Left renal pelvis (tissue), 4 donors: ENCODE results near the gene ATP1B2. TPM values are rescaled to one million over a fixed set of nuclear protein-coding genes. Genes with fewer than 3 reads are reported as not detected.

Experiments used
- DNase-seq, 4 donors: peaks; one replicate each; pipeline ENCODE4 v3.0.0-alpha.2; 2013; ENCODE audit warnings: low read depth in 4 of 4, low spot score in 3 of 4
- polyA plus RNA-seq, 4 donors: library from polyadenylated mRNA; unstranded; fragments of 120-200 nt; gene quantifications; one replicate each; pipeline ENCODE4 v1.2.1, GENCODE V29; 2013; ENCODE audit not compliant: insufficient read length in 4 of 4

The ATP1B2 gene
- polyA plus RNA-seq, 4 donors: 18.3 to 27.3 (median 20.5) TPM

DNA sequence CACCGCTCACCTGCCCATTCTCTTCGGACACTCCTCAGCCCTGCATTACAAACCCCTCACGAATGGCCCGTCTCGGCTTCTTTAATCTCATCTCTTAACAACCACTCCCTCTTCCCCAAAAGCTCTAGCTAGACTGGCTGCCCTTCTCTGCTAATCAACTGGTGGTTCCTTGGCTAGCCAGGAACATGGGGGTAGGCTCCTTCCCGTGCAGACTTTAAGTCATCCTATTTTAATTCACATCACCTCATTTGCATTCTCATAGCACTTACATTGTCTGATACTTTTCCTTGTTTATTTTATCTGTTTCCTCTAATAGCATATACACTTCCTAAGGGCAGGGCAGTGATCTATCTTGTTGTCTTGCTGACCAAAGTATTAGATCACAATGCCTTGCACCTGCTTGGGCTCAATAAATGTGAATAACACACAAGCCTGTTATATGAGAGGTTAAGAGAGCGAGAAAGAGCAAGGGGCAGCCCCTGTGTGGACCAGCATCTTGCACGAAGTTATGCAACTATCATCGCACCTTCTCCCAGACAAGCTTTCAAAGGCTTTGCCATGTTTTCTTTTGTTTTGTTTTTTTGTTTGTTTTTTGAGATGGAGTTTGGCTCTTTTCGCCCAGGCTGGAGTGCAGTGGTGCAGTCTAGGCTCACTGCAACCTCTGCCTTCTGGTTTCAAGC is 26.8 kb downstream of the ATP1B2 start:
- DNase-seq: no peak

DNA sequence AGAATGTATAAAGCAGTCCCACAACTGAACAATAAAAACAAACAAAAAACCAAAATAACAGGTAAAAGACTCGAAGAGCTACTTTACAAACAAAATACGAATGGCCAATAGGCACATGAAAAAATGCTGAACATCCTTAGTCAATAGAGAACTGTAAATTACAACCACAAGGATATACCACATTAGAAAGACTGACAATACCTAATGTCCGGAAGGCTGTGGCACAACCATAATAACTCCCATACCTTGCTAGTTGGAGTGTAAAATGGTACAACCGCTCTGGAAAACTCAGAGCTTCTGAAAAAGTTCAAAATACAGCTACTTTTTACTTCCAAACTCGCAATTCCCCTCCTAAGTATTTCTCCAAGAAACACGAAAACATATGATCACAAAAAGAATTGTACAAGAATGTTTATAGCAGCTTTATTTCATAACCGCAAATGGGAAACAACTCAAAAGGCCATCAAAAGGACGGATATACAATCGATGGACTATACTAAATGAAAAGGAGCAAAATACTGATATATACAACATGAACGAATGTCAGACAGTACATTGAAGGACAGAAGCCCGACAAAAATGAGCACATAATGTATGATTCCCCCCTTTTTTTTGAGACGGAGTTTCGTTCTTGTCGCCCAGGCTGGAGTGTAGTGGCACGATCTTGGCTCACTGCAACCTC is 34.3 kb downstream of the ATP1B2 start:
- no peak for DNase-seq

DNA sequence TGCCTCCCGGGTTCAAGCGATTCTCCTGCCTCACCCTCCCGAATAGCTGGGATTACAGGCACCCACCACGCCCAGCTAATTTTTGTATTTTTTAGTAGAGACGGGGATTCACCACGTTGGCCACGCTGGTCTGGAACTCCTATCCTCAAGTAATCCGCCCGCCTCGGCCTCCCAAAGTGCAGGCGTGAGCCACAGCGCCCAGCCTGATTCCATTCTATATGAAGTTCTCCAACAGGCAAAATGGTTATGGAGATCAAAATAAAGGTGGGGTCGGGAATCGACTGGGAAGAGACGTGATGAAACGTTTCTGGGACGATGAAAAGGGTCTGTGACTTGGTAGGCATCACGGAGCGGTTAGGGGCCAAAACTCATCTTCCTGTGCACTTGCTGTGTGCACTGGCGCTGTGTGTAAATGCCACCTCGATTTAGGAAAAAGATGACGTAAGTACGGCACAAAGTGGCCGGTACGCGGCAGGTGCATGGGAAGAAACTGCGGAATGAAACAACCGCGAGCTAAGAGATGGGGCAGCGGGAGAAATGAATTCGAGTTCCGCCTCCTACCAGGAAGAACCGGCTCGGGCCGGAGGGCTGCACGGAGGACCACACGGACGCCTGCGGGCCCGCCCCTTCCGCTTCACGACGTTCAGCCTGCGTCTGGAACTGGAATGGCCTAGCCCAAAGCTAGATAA is 35.0 kb downstream of the ATP1B2 start:
- peak; percentile 90 to 93 (median 92) for DNase-seq

DNA sequence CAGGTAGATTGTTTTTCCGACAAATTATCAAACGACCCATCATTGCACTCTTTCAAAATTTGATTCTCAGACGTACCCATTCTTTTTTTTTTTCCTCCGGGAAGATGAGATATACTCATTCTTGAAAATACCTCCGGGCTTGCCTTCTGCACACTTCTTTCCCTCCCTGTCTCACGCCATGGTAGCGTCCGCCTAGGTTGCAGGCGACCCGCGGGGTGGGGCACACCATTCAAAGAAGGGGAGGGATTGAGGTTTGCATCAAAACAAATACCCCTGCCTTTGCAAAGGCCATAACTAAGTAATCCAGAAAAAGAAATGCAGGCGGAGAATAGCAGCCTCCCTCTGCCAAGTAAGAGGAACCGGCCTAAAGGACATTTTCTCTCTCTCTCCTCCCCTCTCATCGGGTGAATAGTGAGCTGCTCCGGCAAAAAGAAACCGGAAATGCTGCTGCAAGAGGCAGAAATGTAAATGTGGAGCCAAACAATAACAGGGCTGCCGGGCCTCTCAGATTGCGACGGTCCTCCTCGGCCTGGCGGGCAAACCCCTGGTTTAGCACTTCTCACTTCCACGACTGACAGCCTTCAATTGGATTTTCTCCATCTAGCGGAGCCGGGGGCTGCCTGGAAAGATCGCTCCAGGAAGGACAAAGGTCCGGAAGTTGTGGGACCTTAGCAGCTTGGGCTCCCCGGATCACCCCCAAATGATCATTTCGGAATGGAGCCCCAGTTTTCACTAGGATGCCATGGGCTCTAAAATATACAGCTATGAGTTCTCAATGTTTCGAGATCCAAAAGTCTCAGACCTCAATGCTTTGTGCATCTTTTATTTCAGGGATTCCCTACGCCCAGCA is 35.7 kb downstream of the ATP1B2 start:
- peak; percentile 81 to 94 (median 86) for DNase-seq

DNA sequence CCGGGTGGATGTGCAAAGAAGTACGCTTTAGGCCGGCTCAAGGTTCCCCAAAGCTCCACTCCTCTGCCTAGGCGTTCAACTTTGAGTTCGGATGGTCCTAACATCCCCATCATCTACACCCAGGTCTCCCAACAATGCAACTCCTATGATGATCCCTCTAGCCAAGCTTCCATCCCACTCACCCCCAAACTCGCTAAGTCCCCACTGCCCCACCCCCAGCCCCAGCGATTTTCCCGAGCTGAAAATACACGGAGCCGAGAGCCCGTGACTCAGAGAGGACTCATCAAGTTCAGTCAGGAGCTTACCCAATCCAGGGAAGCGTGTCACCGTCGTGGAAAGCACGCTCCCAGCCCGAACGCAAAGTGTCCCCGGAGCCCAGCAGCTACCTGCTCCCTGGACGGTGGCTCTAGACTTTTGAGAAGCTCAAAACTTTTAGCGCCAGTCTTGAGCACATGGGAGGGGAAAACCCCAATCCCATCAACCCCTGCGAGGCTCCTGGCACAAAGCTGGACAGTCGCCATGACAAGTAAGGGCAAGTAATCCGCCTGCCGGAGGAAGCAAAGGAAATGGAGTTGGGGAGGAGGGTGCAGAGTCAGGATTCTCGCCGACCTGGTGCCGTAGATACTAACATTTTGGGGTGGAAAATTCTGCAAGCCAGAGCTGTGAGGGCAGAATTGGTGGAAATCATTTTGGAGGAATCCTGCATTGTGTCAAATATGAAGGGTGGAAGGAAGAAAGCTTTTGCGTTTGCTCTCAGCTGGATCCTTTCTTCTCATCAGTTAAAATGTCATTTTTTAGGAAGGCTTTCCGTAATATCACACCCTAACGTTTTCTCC is 36.6 kb downstream of the ATP1B2 start, which contains the start of gene TP53:
TSS of gene TP53 (minus strand) at position 419 of the 836 bp plus-strand sequence. CDS start 10,896 bp downstream, outside the sequence.
- peak; percentile 82 to 86 (median 83) for DNase-seq

DNA sequence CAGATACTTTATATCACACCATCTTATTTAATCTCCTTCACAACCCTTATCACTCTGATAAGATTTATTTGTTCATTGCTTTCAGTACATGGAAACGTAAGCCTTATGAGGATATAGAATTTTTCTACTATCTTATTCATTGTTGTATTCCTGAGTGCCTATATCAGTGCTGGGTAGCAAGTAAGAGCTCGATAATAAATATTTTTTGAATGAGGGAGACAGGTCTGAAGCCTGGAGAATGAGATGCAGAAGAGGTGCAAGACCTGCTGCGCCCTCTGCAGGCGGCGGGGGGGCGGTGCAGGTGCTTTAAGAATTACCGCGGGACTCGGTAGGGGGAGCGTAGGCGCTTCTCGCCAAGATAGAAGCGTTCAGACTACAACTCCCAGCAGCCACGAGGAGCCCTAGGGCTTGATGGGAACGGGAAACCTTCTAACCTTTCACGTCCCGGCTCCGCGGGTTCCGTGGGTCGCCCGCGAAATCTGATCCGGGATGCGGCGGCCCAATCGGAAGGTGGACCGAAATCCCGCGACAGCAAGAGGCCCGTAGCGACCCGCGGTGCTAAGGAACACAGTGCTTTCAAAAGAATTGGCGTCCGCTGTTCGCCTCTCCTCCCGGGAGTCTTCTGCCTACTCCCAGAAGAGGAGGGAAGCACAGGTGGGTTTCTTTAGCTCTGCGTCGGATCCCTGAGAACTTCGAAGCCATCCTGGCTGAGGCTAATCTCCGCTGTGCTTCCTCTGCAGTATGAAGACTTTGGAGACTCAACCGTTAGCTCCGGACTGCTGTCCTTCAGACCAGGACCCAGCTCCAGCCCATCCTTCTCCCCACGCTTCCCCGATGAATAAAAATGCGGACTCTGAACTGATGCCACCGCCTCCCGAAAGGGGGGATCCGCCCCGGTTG is 37.4 kb downstream of the ATP1B2 start, which contains the start of gene WRAP53:
TSS of gene WRAP53 (plus strand) at position 570 of the 900 bp plus-strand sequence. CDS start at position 742, 172 bp downstream.
- DNase-seq: peak; percentile 94 to 98 (median 97)

DNA sequence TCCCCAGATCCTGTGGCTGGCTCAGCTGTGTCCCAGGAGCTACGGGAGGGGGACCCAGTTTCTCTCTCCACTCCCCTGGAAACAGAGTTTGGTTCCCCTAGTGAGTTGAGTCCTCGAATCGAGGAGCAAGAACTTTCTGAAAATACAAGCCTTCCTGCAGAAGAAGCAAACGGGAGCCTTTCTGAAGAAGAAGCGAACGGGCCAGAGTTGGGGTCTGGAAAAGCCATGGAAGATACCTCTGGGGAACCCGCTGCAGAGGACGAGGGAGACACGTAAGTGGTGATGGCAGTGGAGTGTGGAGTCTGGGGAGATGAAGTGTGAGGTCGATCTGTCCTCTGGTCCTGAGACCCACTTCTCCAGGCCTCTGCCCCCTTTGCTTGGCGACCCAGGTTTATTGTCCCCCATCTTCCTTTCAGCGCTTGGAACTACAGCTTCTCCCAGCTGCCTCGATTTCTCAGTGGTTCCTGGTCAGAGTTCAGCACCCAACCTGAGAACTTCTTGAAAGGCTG is 38.1 kb downstream of the ATP1B2 start:
- no peak for DNase-seq

DNA sequence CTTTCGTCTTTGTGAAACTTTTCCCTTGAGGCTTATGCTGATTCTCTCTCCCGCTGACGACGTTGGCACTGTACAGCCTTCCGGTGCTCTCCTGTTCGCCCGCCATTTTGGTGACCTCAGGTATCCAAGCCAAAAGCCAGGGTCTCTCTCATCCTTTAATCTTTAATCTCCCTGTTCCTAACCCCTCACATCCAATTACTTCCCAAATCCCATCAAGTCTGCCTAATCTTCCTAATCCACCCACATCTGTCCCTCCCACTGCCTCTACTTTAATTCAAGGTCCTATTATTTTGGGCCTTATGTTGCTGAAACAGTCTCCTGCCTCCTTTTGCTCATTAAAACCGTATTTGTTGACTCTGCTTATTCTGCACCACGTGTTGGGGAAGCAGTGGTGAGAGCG is 44.9 kb downstream of the ATP1B2 start:
- DNase-seq: no peak

DNA sequence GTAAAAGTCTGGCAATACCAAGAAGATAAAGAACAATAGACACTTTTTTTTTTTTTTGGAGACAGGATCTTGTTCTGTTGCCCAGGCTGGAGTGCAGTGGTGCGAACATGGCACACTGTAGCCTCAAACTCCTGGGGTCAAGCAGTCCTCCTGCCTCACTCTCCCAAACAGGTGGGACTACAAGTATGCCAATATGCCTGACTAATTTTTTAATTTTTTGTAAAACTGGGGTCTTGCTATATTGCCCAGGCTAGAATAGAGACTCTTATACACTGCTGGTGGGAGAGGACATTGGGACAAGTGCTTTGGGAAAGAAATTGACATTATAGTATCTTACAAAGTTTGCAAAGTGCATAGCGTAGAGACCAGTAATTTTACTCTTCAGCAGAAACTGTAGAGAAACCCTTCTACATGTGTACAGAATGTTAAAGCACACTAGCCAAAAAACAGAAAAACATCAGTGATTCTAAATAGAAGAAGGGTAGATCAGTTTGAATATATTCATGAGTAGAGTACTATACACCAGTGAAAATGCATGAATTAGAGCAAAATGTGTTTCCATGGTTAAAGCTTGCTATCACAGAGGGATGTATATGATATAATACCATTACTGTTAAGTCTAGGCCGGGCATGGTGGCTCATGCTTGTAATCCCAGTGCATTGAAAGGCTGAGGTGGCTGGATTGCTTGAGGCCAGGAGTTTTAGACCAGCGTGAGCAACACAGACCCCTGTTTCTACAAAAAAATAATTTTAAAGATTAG is 47.3 kb downstream of the ATP1B2 start:
- DNase-seq: no peak

DNA sequence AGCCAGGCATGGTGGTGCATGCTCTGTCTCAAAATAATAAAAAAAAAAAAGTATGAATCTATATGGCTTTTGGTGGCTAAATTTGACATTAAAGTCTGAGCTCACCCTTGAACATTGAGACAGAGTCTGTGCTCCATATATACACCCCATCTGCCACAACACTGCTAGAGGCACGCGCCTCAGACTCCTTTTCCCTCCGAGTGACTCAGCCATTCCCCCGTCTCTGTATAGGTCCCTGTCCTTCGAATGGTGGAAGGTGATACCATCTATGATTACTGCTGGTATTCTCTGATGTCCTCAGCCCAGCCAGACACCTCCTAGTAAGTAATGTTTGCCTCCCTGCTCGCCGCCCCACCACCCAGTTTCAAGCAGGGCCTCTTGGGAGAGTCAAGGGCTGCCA is 49.8 kb downstream of the ATP1B2 start:
- no peak for DNase-seq

DNA sequence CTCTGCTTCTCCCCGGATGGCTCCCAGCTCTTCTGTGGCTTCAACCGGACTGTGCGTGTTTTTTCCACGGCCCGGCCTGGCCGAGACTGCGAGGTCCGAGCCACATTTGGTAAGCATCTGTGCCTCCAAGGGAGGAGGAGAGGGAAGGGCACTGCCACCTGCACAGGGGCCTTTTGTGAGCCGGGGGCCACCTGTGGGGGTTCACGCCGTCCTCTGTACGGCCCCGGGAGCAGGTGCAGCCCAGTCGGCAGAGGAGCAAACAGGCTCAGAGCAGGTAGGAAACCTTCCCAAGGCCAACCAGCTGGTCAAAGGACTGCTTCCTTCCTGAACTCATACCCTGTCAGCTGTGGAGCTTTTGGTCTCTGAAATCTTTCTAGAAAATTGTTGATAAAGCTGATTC is 51.0 kb downstream of the ATP1B2 start:
- DNase-seq: no peak

DNA sequence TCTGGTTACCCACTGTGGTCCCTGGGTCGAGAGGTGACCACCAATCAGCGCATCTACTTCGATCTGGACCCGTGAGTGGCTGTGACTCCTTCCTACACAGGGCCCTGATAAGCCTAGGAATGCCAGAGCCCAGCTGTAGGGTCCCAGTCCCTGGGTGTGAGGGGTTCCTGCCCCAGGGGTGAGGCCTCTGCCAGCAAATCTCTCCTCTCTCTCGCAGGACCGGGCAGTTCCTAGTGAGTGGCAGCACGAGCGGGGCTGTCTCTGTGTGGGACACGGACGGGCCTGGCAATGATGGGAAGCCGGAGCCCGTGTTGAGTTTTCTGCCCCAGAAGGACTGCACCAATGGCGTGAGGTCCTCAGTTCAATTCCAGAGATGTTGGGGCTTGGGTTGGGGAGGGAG is 52.0 kb downstream of the ATP1B2 start:
- no peak for DNase-seq

DNA sequence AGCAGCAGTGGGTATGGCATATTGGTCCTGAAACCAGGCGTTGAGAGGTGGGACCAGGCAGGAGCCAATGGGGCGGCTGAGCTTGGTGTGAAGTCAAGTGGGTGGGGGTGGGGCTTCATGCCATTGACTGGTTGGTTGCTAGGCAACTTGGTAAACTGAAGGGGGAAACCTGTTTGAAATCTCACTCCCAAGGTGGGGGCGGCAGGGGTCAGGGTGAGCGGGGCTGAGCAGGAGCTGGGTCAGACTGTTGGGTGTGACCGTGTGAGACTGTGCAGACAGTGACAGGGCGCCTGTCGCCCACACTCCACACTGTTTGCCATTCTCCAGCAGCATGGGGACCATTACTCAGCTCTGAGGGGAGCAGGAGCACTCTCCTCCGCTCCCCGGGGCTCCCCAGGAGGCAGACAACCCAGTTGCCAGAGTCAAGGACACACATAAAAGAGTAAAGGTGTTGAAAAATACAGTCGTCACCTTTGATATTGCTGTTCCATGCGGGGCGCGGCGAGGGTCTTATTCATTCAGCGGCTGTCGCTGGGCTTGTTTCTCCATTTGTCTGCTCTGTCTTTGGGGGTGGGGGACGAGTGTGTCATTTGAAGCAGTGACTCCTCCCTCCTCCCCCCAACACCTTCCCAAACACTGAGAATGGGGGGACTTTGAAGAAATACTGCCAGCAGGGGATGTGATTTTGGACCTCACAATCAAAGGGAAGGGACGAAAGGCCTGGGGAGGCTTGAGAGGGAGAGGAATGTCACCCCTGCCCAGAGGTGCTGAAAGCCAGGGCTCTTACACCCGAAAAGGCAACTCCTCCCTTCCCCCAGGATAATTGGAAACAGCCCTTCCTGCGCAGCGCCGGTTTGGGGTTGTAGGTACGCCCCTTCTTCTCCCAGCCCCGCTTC is 53.1 kb downstream of the ATP1B2 start:
- DNase-seq: peak in 2 of 4 donors; percentile 73 to 83

DNA sequence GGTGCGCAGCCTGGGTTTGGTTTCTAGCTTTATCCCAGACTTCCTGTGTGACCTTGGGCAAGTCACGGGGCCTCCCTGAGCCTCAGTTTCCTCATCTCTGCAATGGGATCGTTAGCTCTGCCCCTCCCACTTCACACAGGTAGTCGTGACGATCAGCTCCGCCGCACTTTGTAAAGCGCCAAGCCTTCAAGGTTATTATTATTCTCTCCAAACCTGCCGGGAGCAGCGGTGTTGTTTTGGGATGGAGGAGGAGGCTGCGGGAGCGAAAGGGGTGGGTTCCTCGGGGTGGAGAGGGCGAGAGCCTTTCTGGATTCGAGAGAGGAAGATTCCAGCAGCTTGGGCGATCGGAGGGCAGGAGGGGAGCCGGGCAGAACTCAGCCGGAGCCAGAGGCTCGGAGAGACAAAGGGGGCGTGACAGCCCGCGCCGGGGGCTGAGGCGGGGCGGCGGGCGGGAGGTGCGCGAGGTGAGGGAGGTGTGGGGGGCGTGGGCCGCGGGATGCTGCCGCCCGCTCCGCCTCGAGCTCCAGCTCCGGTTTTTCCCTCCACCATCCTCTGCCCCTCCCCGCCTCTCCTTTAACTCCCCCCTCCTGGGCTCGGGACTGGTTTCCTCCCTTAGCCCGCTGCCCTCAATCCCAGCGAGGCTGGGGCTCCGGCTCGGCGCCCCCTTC is 54.0 kb downstream of the ATP1B2 start, which contains the start of gene EFNB3:
TSS of gene EFNB3 (plus strand) at position 602 of the 668 bp plus-strand sequence. CDS start 397 bp downstream, outside the sequence.
- no peak for DNase-seq

DNA sequence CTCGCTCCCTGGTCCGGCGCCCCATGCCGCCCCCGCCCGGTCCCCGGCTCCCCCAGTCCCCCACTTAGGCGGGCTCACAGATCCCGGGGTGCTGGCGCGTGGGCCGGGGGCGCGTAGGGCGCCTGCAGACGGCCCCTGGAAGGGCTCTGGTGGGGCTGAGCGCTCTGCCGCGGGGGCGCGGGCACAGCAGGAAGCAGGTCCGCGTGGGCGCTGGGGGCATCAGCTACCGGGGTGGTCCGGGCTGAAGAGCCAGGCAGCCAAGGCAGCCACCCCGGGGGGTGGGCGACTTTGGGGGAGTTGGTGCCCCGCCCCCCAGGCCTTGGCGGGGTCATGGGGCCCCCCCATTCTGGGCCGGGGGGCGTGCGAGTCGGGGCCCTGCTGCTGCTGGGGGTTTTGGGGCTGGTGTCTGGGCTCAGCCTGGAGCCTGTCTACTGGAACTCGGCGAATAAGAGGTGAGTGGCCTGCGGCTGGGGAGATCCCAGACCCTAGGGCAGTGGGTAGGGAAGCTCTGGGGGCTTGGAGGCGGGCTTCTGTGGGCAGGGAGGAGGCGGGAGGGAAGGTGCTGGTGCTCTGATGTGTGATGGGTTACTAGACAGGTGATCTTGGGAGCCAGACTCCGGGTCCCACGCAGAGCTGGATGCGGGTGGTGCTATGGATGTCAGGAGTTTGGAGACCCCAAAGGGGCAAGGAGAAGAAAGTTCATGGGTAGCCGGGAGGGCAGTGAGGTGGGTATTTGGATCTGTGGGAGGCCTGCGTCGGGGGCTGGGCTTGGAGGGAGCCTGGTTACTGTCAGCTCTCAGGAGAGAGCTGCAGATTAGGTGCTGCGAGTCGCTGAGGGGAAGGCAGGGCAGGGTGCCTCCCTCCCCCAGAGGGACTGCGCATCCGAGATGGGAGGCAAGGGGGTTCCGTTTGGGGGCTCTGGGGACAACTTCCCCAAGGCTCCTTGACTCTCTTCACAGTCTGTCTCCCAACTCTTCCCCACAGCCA is 54.8 kb downstream of the ATP1B2 start:
- DNase-seq: no peak
